SHP77 (cell line): ENCODE measurements around the gene PPIAL4G.
"Not testable (repeated sequence)": the region's sequence is repeated elsewhere in the genome, so short reads cannot be mapped to it uniquely, and the experiment has no call there.

ENCODE experiments used
- DNase-seq, 2 experiments: peaks; one replicate each; lab custom pipeline; 2025; lab: John Stamatoyannopoulos, UW

The PPIAL4G gene

GRCh38 chr1:148483029-148483428 lies at the start of gene PPIAL4G:
PPIAL4G (minus strand) TSS chr1:148483302; CDS start chr1:148483252, 50 bp downstream.
- not testable (repeated sequence) for DNase-seq

GRCh38 chr1:148532158-148532557 lies 49.1 kb upstream of the PPIAL4G start:
- DNase-seq = peak in 1 of 2 experiments; percentile 37

GRCh38 chr1:148529101-148529567 lies 46.0 kb upstream of the PPIAL4G start:
- DNase-seq = peak; percentile 70 to 71

GRCh38 chr1:148528591-148528990 lies 45.5 kb upstream of the PPIAL4G start:
- DNase-seq = not testable (repeated sequence)

GRCh38 chr1:148526587-148526986 lies 43.5 kb upstream of the PPIAL4G start:
- not testable (repeated sequence) for DNase-seq

GRCh38 chr1:148523205-148524144 lies 40.4 kb upstream of the PPIAL4G start:
- DNase-seq = not testable (repeated sequence)

GRCh38 chr1:148522561-148523204 lies 39.6 kb upstream of the PPIAL4G start:
- DNase-seq = peak; percentile 99 to 100

GRCh38 chr1:148522072-148522471 lies 39.0 kb upstream of the PPIAL4G start:
- peak; percentile 96 to 97 for DNase-seq

- not testable (repeated sequence) for DNase-seq
Observed at GRCh38 chr1:148514310-148514709, 31.2 kb upstream of the PPIAL4G start.

- not testable (repeated sequence) for DNase-seq
Observed at GRCh38 chr1:148512571-148513184, 29.6 kb upstream of the PPIAL4G start.

GRCh38 chr1:148493933-148494332 lies 10.8 kb upstream of the PPIAL4G start:
- DNase-seq = not testable (repeated sequence)

GRCh38 chr1:148481134-148481533 lies 2.0 kb downstream of the PPIAL4G start:
- DNase-seq = not testable (repeated sequence)

GRCh38 chr1:148459694-148460093 lies 23.4 kb downstream of the PPIAL4G start:
- DNase-seq = not testable (repeated sequence)

GRCh38 chr1:148458901-148459581 lies 24.1 kb downstream of the PPIAL4G start:
- peak in 1 of 2 experiments; percentile 15 for DNase-seq

GRCh38 chr1:148458398-148458797 lies 24.7 kb downstream of the PPIAL4G start:
- not testable (repeated sequence) for DNase-seq

- DNase-seq = not testable (repeated sequence)
Observed at GRCh38 chr1:148452845-148453244, 30.3 kb downstream of the PPIAL4G start.

- not testable (repeated sequence) for DNase-seq
Observed at GRCh38 chr1:148439654-148440325, 43.3 kb downstream of the PPIAL4G start.

- DNase-seq = no peak
Observed at GRCh38 chr1:148435406-148435805, 47.7 kb downstream of the PPIAL4G start.

GRCh38 chr1:148434832-148435231 lies 48.3 kb downstream of the PPIAL4G start:
- DNase-seq = no peak

GRCh38 chr1:148432916-148433317 lies 50.2 kb downstream of the PPIAL4G start:
- not testable (repeated sequence) for DNase-seq
